Measurements from ENCODE around the gene DNAH14. TPM values are rescaled to one million over a fixed set of nuclear protein-coding genes. Genes with fewer than 3 reads are reported as not detected.
"Not testable (repeated sequence)": the region's sequence is repeated elsewhere in the genome, so short reads cannot be mapped to it uniquely, and the experiment has no call there.

Gene DNAH14
- total RNA-seq, 4 donors from 2014 or later = 3.5 to 7.0 (median 5.6) TPM

- DNase-seq (ENCODE audit: low spot score) (no peak), ATAC-seq (ENCODE audit: low FRiP score) (no peak)
- TF ChIP-seq CTCF (IDR thresholded peaks at IDR 0.05) = no peak
Measured at GRCh38 chr1:225119307-225119706, 189.8 kb downstream of the DNAH14 start.

GRCh38 chr1:225121095-225121494, 191.6 kb downstream of the DNAH14 start:
- DNase-seq (ENCODE audit: low spot score) (no peak), ATAC-seq (ENCODE audit: low FRiP score) (no peak)
- TF ChIP-seq CTCF (IDR thresholded peaks at IDR 0.05) = no peak

- no peak for DNase-seq (ENCODE audit: low spot score)
- TF ChIP-seq CTCF (IDR thresholded peaks at IDR 0.05) = no peak
- no peak for ATAC-seq (ENCODE audit: low FRiP score)
Measured at GRCh38 chr1:225131869-225132268, 202.4 kb downstream of the DNAH14 start.

GRCh38 chr1:225137976-225138375, 208.5 kb downstream of the DNAH14 start:
- no peak for ATAC-seq (ENCODE audit: low FRiP score)
- DNase-seq (ENCODE audit: low spot score) = no peak
- TF ChIP-seq CTCF (IDR thresholded peaks at IDR 0.05) = no peak

GRCh38 chr1:225143001-225143400, 213.5 kb downstream of the DNAH14 start:
- TF ChIP-seq CTCF (IDR thresholded peaks at IDR 0.05) = no peak

GRCh38 chr1:225146478-225146877, 217.0 kb downstream of the DNAH14 start:
- no peak for ATAC-seq (ENCODE audit: low FRiP score)
- DNase-seq (ENCODE audit: low spot score) = no peak
- TF ChIP-seq CTCF (IDR thresholded peaks at IDR 0.05) = no peak

More at GRCh38 chr1:225143001-225143400, 213.5 kb downstream of the DNAH14 start:
- DNase-seq (ENCODE audit: low spot score) = no peak
- no peak for ATAC-seq (ENCODE audit: low FRiP score)

GRCh38 chr1:225147791-225148190, 218.3 kb downstream of the DNAH14 start:
- not testable (repeated sequence) for ATAC-seq (ENCODE audit: low FRiP score); DNase-seq (ENCODE audit: low spot score)

GRCh38 chr1:225152061-225152460, 222.6 kb downstream of the DNAH14 start:
- DNase-seq (ENCODE audit: low spot score) (no peak), ATAC-seq (ENCODE audit: low FRiP score) (no peak)
- no peak for TF ChIP-seq CTCF (IDR thresholded peaks at IDR 0.05)
